DMS79 treated with DMSO at 0.1 percent for 48 hours (cell line): ENCODE measurements around the gene SCAMP3.
"Not testable (repeated sequence)": the region's sequence is repeated elsewhere in the genome, so short reads cannot be mapped to it uniquely, and the experiment has no call there.

Source experiments
- DNase-seq: peaks from one replicate; lab custom pipeline; 2025; lab: John Stamatoyannopoulos, UW

The SCAMP3 gene

DNA sequence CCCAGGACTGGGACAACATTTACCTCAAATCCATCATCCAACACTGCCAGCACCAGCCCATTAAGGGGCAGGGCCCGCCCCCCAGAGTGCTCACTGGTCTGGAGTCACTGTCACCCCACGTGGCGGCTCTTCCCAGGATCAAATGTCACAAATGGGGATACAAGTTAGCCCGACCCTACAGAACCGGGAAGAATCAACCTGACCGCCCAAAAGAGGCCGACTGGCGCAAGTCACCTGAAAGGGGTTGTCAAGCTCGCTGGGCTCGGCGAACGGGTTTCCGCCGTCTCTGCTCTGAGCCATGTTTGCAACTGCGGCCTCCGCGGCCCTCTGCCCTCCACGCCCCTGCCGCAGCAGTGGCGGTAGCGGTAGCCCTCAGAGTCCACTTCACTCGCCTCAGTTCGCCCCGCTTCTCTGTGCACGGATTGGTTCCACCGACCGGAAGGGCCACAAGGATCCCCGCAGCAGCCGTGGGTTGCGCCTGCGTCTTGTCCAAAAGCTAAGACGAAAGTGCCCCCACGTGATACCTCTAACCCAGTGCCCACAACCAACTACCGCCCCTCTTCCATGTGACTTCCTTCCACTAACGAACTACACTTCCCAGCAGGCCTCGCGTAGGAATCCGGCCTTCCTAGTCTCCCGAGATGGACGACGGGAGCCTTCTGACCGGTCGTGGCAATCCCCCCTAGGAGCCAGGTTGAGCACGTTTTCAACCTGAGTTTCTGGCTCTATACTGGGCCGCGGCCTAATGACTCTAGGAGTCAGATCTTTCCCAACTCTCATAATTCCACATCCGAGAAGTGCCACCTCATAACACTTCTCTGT is at the start of gene SCAMP3:
Gene SCAMP3 (minus strand): TSS at position 509 of the 822 bp plus-strand sequence. CDS start 209 bp downstream, at position 300.
- DNase-seq: peak; percentile 98

GRCh38 chr1:155309423-155310021 is 47.4 kb upstream of the SCAMP3 start:
- peak; percentile 32 for DNase-seq

GRCh38 chr1:155308493-155309422 is 46.6 kb upstream of the SCAMP3 start, which contains the start of gene FDPS:
Gene FDPS, plus strand, starts transcription at chr1:155308866. Its CDS starts 924 bp downstream, at chr1:155309790.
- DNase-seq: peak; percentile 98

DNA sequence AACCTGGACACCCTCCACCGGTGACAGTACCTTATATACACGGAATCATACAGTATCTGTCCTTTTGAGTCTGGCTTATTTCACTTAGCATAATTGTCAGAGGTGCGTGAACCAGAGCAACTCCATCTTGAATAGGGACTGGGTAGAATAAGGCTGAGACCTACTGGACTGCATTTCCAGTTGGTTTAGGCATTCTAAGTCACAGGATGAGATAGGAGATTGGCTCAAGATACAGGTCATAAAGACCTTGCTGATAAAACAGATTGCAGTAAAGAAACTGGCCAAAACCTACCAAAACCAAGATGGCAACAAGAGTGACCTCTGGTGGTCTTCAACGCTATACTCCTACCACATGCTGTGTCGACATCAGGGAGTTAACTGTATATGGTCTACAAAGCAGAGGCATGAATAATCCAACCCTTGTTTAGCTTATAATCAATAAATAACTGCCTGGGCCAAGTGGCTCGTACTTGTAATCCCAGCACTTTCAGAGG is 45.1 kb upstream of the SCAMP3 start:
- DNase-seq: no peak

- DNase-seq: no peak
Observed at GRCh38 chr1:155305881-155306391, 43.8 kb upstream of the SCAMP3 start.

- no peak for DNase-seq
Observed at GRCh38 chr1:155304558-155305063, 42.5 kb upstream of the SCAMP3 start.

- DNase-seq: no peak
Observed at GRCh38 chr1:155301342-155301841, 39.2 kb upstream of the SCAMP3 start, which contains the start of gene PKLR. Gene PKLR, minus strand, starts transcription at chr1:155301438. Its CDS starts 43 bp downstream, at chr1:155301395.

DNA sequence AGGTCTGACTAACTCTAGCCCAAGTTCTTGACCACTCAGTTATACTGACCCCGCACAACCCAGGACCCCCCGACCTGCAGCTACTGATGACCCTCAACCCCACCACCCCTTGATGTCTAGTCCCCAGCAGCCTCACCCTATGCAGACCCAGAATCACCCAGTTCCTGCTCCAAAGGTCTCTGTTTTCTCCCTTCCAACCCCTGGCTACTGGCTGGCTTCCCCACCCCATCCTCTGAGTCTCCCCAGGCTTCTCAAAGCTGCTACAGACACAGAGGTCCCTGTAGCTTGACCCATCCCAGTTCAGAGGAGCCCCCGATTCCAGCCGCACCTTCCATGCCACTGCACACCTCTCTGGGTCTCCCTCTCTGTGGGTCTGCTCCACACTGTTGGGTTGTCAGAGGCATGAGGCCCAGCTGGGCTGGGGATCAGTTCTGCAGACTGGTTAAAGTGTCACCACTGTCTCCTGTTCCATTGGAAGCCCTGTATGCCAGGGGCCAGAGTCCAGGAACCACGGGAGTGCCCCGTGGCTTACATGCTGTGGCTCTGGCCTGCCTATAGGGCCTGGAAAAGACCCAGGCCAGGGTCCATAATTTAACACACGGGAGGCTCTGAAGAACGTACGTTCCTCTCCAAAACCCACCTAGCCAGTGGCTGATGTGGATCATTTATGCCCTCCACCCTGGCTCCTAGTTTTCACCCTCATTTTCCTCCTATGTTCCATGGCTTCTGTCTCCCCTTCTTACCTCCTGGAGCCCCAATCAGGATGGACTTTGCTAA is 38.6 kb upstream of the SCAMP3 start:
- no peak for DNase-seq

- DNase-seq: no peak
Observed at GRCh38 chr1:155300024-155300423, 37.9 kb upstream of the SCAMP3 start.

DNA sequence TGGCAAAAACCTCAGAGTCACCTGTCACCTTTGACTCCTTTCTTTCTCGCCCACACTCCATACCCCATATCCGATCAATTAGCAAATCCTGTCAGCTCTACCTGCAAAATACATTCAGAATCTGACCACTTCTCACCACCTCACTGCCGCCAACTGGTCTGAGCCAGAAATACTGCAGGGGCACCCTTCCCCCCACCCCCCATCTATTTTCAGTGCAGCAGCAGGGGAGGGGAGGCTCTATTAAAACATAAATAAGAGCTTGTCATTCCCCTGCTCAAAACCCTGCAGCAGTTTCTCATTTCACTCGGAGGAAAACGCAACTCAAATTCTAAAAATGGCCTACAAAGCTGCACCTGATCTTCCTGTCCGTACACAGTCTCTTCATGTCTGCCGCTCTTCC is 35.2 kb upstream of the SCAMP3 start:
- DNase-seq: no peak

- no peak for DNase-seq
Observed at GRCh38 chr1:155296661-155297060, 34.5 kb upstream of the SCAMP3 start.

GRCh38 chr1:155295942-155296267 is 33.7 kb upstream of the SCAMP3 start:
- DNase-seq: no peak

DNA sequence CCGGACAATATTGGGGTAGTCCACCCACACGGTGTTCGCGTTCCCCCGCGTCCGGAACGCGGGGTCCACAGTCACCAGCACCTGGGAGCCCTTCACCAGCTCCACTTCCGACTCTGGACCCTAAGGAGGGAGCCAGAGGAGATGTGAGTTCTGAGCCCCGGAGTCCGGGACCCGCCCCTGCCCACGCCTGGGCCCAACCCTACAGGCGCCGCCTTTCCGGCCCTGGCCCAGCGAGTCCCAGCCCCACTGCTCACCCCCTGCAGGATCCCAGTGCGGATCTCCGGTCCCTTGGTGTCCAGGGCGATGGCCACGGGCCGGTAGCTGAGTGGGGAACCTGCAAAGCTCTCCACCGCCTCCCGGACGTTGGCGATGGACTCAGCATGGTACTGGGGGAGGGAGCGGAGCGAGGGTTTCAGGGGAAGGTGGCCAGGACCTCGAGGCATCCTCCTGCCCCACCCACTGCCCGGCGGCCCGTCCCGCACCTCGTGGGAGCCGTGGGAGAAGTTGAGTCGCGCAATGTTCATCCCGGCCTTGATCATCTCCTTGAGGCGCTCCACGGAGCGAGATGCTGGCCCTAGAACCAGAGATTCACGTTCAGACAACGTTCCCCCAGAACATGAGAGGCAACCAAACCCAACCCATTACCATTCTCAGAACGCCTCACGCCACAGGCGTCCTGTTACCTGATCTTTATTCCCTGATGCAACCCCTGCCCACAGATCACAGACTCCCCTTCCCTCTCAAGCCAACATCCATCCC is 33.2 kb upstream of the SCAMP3 start:
- no peak for DNase-seq

DNA sequence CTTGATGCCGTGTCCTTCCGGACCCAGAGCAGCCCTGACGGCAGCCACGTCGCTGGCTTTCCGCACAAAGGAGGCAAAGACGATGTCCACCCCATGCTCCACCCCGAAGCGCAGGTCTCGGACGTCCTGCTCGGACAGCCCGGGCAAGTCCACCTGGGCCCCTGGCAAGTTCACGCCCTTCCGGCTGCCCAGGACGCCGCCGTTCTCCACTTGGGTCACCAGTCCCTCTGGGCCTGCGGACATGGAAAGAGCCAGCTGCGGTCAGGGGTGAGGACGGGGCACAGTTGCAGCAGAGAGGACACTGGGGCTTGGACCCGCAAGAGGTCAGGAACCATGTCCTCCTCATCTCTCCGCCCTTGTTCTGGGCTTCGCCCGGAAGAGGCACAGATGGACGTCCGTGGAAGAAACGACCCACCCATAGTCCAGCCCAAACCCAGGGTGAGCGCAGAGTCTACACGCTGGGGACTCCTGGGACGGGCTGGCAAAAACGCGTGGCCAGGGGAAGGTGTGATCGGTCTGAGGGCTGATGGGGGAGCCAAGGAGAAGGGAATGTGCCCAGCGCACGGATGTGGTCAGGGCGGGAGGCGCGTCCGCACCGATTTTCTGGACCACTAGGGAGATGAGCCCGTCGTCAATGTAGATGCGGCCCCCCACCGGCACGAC is 32.5 kb upstream of the SCAMP3 start:
- DNase-seq: no peak

GRCh38 chr1:155293086-155293749 is 31.1 kb upstream of the SCAMP3 start:
- no peak for DNase-seq

- DNase-seq: not testable (repeated sequence)
Observed at GRCh38 chr1:155291006-155291405, 28.8 kb upstream of the SCAMP3 start.

- no peak for DNase-seq
Observed at GRCh38 chr1:155287987-155288543, 25.9 kb upstream of the SCAMP3 start.

DNA sequence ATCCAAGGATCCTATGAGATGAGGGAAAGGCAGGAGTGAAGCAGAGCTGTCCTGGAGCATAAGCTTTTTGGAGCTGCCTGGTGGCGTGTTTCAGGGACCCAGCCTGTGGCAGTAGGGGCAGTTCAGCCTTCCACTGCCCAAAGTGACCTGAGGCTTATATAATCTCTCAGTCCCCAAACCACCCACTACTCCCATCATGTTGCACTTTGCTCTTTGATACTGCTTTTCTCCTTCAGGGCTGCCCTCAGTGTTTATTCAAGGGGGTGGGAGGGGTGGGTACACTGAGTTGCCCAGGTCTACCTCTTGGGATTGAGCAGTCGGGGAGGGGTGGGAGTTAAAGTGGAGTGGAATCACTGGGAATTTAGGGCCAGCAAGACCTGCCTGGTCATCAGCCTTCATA is 24.4 kb upstream of the SCAMP3 start:
- DNase-seq: no peak
